SK-N-MC (cell line): ENCODE results near the gene GAST.

Source experiments
- DNase-seq: peaks from one replicate; pipeline ENCODE4 v3.0.0-alpha.2; 2011; ENCODE audit warnings: low read depth, low spot score
- H3K27ac ChIP-seq: fragments of 200-600 bp; sonication (generic); 2 replicates; pipeline ENCODE4 v1.5.1; 2016; ENCODE audit warnings: mixed run types
- H3K36me3 ChIP-seq: fragments of 200-600 bp; sonication (generic); 2 replicates; pipeline ENCODE4 v1.6.1; 2017; ENCODE audit warnings: antibody characterized with exemption, low read length, mixed read lengths; ENCODE audit not compliant: insufficient read depth
- H3K4me3 ChIP-seq: fragments of 200-600 bp; sonication (generic); 2 replicates; pipeline ENCODE4 v1.5.1; 2016
- H3K9ac ChIP-seq: fragments of 200-600 bp; sonication (generic); 2 replicates; pipeline ENCODE4 v1.8.0; 2017; ENCODE audit warnings: mixed run types, mixed read lengths; ENCODE audit not compliant: insufficient read length
- H3K9me3 ChIP-seq: fragments of 200-600 bp; sonication (generic); 2 replicates; pipeline ENCODE4 v1.6.1; 2017; ENCODE audit warnings: low read depth, mild to moderate bottlenecking, antibody characterized with exemption, low read length, moderate library complexity, mixed read lengths
- EZH2 ChIP-seq: fragments of 200-600 bp; sonication (generic); IDR thresholded peaks from one replicate; pipeline ENCODE4 v1.6.1; 2017; ENCODE audit warnings: antibody characterized with exemption
- FOXP2 ChIP-seq: optimal IDR thresholded peaks from 2 replicates; pipeline ENCODE3; 2011; ENCODE audit warnings: mild to moderate bottlenecking, moderate library complexity; ENCODE audit not compliant: insufficient read depth; ENCODE audit errors: extremely low read length, control extremely low read depth
- POLR2AphosphoS5 ChIP-seq: IDR thresholded peaks from 2 replicates; pipeline ENCODE4 v1.6.1; 2012; ENCODE audit warnings: mild to moderate bottlenecking, low read depth, low read length, borderline replicate concordance

The GAST gene

GRCh38 chr17:41717408-41718286 is 5.5 kb downstream of the GAST start:
- Histone ChIP-seq H3K27ac (peak overlapping the region; percentile 65; the same call in 1 of the 2 replicates), H3K9me3 (no peaks in the 10 kb centered on the region), H3K36me3 (no peaks in the 10 kb centered on the region), H3K4me3 (peak overlapping the region; percentile 38; the same call in 1 of the 2 replicates), H3K9ac (no peak overlapping the region)
- no peak for DNase-seq
- TF ChIP-seq FOXP2 (peak; percentile 27), EZH2 (no peak)

GRCh38 chr17:41718287-41718645 is 6.1 kb downstream of the GAST start:
- Histone ChIP-seq H3K9me3 (no peaks in the 10 kb centered on the region), H3K4me3 (no peak overlapping the region), H3K36me3 (no peaks in the 10 kb centered on the region; the same call in 1 of the 2 replicates), H3K27ac (no peak overlapping the region; the same call in 1 of the 2 replicates), H3K9ac (no peak overlapping the region)
- DNase-seq = no peak
- TF ChIP-seq EZH2 (no peak), POLR2AphosphoS5 (no peak), FOXP2 (no peak)

- no peak overlapping the region for H3K9ac ChIP-seq
- no peak overlapping the region for H3K27ac ChIP-seq
- no peaks in the 10 kb centered on the region for H3K9me3 ChIP-seq
- DNase-seq = no peak
- no peak for TF ChIP-seq EZH2
- no peak for TF ChIP-seq POLR2AphosphoS5
- no peak for TF ChIP-seq FOXP2
- H3K36me3 ChIP-seq = peaks cover 28% of the 10 kb centered on the region
- H3K4me3 ChIP-seq = no peak overlapping the region
Observed at GRCh38 chr17:41722231-41722630, 10.1 kb downstream of the GAST start.

- no peak overlapping the region for H3K9ac ChIP-seq
- no peak overlapping the region for H3K27ac ChIP-seq
- peaks cover 45% of the 10 kb centered on the region for H3K36me3 ChIP-seq
- no peak overlapping the region for H3K4me3 ChIP-seq
- TF ChIP-seq FOXP2 = no peak
- TF ChIP-seq EZH2 = no peak
- TF ChIP-seq POLR2AphosphoS5 = no peak
- no peak for DNase-seq
- no peaks in the 10 kb centered on the region for H3K9me3 ChIP-seq
Observed at GRCh38 chr17:41723801-41724475, 11.8 kb downstream of the GAST start.

- Histone ChIP-seq H3K36me3 (peaks cover 45% of the 10 kb centered on the region), H3K4me3 (no peak overlapping the region), H3K9ac (no peak overlapping the region), H3K27ac (no peak overlapping the region), H3K9me3 (no peaks in the 10 kb centered on the region)
- no peak for TF ChIP-seq FOXP2
- TF ChIP-seq POLR2AphosphoS5 = no peak
- no peak for TF ChIP-seq EZH2
- DNase-seq = no peak
Observed at GRCh38 chr17:41724476-41725050, 12.4 kb downstream of the GAST start.

GRCh38 chr17:41725134-41725533 is 13.0 kb downstream of the GAST start:
- TF ChIP-seq POLR2AphosphoS5 (no peak), EZH2 (no peak), FOXP2 (no peak)
- no peak for DNase-seq
- Histone ChIP-seq H3K36me3 (peaks cover 45% of the 10 kb centered on the region), H3K9me3 (no peaks in the 10 kb centered on the region), H3K9ac (no peak overlapping the region), H3K27ac (no peak overlapping the region), H3K4me3 (no peak overlapping the region)

GRCh38 chr17:41728056-41728455 is 15.9 kb downstream of the GAST start:
- H3K36me3 ChIP-seq = peaks cover 68% of the 10 kb centered on the region
- H3K9me3 ChIP-seq = no peaks in the 10 kb centered on the region
- DNase-seq = no peak
- H3K27ac ChIP-seq = no peak overlapping the region
- no peak overlapping the region for H3K9ac ChIP-seq
- H3K4me3 ChIP-seq = no peak overlapping the region
- no peak for TF ChIP-seq POLR2AphosphoS5
- TF ChIP-seq FOXP2 = no peak
- TF ChIP-seq EZH2 = no peak

- 0 out of 2 replicates have a peak overlapping the region, but pooled peaks have one; percentile 19 for H3K27ac ChIP-seq
- no peak for DNase-seq
- no peaks in the 10 kb centered on the region for H3K9me3 ChIP-seq
- peaks cover 48% of the 10 kb centered on the region for H3K36me3 ChIP-seq
- no peak overlapping the region for H3K4me3 ChIP-seq
- H3K9ac ChIP-seq = no peak overlapping the region
- no peak for TF ChIP-seq FOXP2
- no peak for TF ChIP-seq EZH2
- TF ChIP-seq POLR2AphosphoS5 = no peak
Observed at GRCh38 chr17:41730479-41730878, 18.3 kb downstream of the GAST start.
